ENCODE measurements around the gene PADI2. TPM values are rescaled to one million over a fixed set of nuclear protein-coding genes. Genes with fewer than 3 reads are reported as not detected.

PADI2 gene
- total RNA-seq, 2 experiments from 2014 or later: 0.08 TPM; not detected in 1

GRCh38 chr1:17130138-17130635, 10.9 kb upstream of the PADI2 start:
- ChIA-PET POLR2A (interaction anchor here (0.8 kb wide), 1 partner anchor 12 kb away, joined by 8 read pairs; no protein-coding TSS in a partner anchor), CTCF (ENCODE audit: unreplicated experiment) (no interaction called here)
- Histone ChIP-seq H3K4me2 (ENCODE audit: low read length) (no peak overlapping the region), H3K4me1 (ENCODE audit: insufficient read depth, low read length, poor library complexity, severe bottlenecking) (peaks cover 5% of the 10 kb centered on the region), H3K9me3 (ENCODE audit: low read length) (no peaks in the 10 kb centered on the region), H3K9me2 (ENCODE audit: insufficient read depth, low read length) (no peaks in the 10 kb centered on the region), H3K27ac (ENCODE audit: low read depth, low read length, poor library complexity, severe bottlenecking) (no peak overlapping the region), H3K36me3 (ENCODE audit: insufficient read depth, low read length) (no peaks in the 10 kb centered on the region), H4K20me1 (ENCODE audit: insufficient read depth, low read length) (no peaks in the 10 kb centered on the region), H2AFZ (ENCODE audit: low read length) (no peak overlapping the region), H3K79me2 (ENCODE audit: insufficient read depth, low read depth, low read length) (no peaks in the 10 kb centered on the region), H3K4me3 (ENCODE audit: low read depth, low read length, poor library complexity, severe bottlenecking) (no peak overlapping the region)
- no peak for DNase-seq (ENCODE audit: low spot score)
- no TSS peak for BruUV-seq (replicated peaks)
- intact Hi-C loops (cut with micrococcal nuclease; ENCODE audit: unreplicated experiment): no loop called here
- TF ChIP-seq EZH2phosphoT487 (IDR thresholded peaks at IDR 0.05; ENCODE audit: borderline replicate concordance, low read depth, low read length): no peak
- TF ChIP-seq, protein P1, sequence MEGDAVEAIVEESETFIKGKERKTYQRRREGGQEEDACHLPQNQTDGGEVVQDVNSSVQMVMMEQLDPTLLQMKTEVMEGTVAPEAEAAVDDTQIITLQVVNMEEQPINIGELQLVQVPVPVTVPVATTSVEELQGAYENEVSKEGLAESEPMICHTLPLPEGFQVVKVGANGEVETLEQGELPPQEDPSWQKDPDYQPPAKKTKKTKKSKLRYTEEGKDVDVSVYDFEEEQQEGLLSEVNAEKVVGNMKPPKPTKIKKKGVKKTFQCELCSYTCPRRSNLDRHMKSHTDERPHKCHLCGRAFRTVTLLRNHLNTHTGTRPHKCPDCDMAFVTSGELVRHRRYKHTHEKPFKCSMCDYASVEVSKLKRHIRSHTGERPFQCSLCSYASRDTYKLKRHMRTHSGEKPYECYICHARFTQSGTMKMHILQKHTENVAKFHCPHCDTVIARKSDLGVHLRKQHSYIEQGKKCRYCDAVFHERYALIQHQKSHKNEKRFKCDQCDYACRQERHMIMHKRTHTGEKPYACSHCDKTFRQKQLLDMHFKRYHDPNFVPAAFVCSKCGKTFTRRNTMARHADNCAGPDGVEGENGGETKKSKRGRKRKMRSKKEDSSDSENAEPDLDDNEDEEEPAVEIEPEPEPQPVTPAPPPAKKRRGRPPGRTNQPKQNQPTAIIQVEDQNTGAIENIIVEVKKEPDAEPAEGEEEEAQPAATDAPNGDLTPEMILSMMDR (conservative IDR thresholded peaks at IDR 0.05; ENCODE audit: low read length): no peak

DNA sequence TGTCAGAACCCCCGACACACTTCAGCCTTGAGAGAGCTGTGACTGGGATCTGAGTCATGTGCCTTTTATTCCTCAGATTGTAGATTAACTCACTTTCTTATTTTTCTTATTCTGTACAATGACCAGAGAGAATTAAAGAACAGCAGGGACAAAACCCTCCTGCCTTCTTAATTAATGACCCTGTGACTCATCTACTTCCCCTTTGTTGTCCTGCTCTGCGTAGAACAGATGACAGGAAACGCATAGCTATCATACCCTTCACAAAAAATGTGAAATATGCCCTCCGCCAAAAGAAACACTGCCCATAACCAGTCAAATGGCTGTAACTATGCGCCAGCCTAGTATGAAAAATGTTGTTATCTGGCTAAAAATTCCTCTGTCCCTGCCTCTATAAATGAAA, 9.1 kb upstream of the PADI2 start:
- Histone ChIP-seq H3K36me3 (ENCODE audit: insufficient read depth, low read length) (no peaks in the 10 kb centered on the region), H3K9me3 (ENCODE audit: low read length) (no peaks in the 10 kb centered on the region), H3K4me1 (ENCODE audit: insufficient read depth, low read length, poor library complexity, severe bottlenecking) (peaks cover 5% of the 10 kb centered on the region), H3K4me2 (ENCODE audit: low read length) (peak overlapping the region; percentile 35), H3K27ac (ENCODE audit: low read depth, low read length, poor library complexity, severe bottlenecking) (no peak overlapping the region), H2AFZ (ENCODE audit: low read length) (no peak overlapping the region), H3K9me2 (ENCODE audit: insufficient read depth, low read length) (no peaks in the 10 kb centered on the region), H3K79me2 (ENCODE audit: insufficient read depth, low read depth, low read length) (no peaks in the 10 kb centered on the region), H4K20me1 (ENCODE audit: insufficient read depth, low read length) (no peaks in the 10 kb centered on the region), H3K4me3 (ENCODE audit: low read depth, low read length, poor library complexity, severe bottlenecking) (no peak overlapping the region)
- intact Hi-C loops (cut with micrococcal nuclease; ENCODE audit: unreplicated experiment): no loop called here
- DNase-seq (ENCODE audit: low spot score): peak; percentile 22
- ChIA-PET CTCF (ENCODE audit: unreplicated experiment) (no interaction called here), POLR2A (interaction anchor here (1.6 kb wide), 1 partner anchor 10 kb away, joined by 3 read pairs; no protein-coding TSS in a partner anchor)
- no TSS peak for BruUV-seq (replicated peaks)
- no peak for TF ChIP-seq EZH2phosphoT487 (IDR thresholded peaks at IDR 0.05; ENCODE audit: borderline replicate concordance, low read depth, low read length)
- TF ChIP-seq, protein P1 (conservative IDR thresholded peaks at IDR 0.05; ENCODE audit: low read length): no peak

DNA sequence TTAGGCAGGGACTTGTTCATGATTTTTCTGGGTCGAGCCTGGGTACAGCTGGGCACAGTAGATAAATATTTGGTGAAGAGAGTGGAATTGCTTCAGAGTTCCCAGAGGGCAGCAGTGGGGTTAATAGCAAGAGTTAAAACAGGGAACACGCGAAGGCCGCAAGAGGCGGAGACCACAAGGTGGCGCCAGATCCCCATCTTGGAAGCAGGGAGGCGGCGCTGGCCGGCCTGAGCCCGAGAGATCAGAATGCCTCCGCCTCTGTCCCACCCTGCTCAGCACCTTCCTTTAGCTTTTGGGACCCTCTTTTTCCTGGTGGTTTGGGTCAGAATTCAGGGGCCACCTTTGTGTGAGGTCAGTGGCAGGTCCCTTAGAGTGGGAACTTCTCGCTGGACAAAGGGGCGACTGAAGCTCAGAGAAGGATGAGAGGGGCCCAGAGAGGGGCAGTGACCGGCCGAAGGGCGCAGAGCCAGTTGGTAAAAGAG, 6.5 kb upstream of the PADI2 start:
- Histone ChIP-seq H3K4me1 (ENCODE audit: insufficient read depth, low read length, poor library complexity, severe bottlenecking) (peaks cover 5% of the 10 kb centered on the region), H3K9me2 (ENCODE audit: insufficient read depth, low read length) (no peaks in the 10 kb centered on the region), H2AFZ (ENCODE audit: low read length) (no peak overlapping the region), H3K79me2 (ENCODE audit: insufficient read depth, low read depth, low read length) (no peaks in the 10 kb centered on the region), H4K20me1 (ENCODE audit: insufficient read depth, low read length) (no peaks in the 10 kb centered on the region), H3K9me3 (ENCODE audit: low read length) (no peaks in the 10 kb centered on the region), H3K36me3 (ENCODE audit: insufficient read depth, low read length) (no peaks in the 10 kb centered on the region), H3K27ac (ENCODE audit: low read depth, low read length, poor library complexity, severe bottlenecking) (no peak overlapping the region), H3K4me2 (ENCODE audit: low read length) (no peak overlapping the region), H3K4me3 (ENCODE audit: low read depth, low read length, poor library complexity, severe bottlenecking) (no peak overlapping the region)
- ChIA-PET POLR2A (no interaction called here), CTCF (ENCODE audit: unreplicated experiment) (no interaction called here)
- no TSS peak for BruUV-seq (replicated peaks)
- DNase-seq (ENCODE audit: low spot score): peak; percentile 76
- TF ChIP-seq, protein P1 (conservative IDR thresholded peaks at IDR 0.05; ENCODE audit: low read length): peak; percentile 92
- TF ChIP-seq EZH2phosphoT487 (IDR thresholded peaks at IDR 0.05; ENCODE audit: borderline replicate concordance, low read depth, low read length): no peak
- intact Hi-C loops (cut with micrococcal nuclease; ENCODE audit: unreplicated experiment): loop anchor here (1.0 to 2.0 kb wide), 2 partner anchors 112 to 211 kb away; no protein-coding TSS in a partner anchor

All from OCI-LY7 (cell line).